ENCODE measurements around the gene ACKR4. TPM values are rescaled to one million over a fixed set of nuclear protein-coding genes. Genes with fewer than 3 reads are reported as not detected.

Gene ACKR4
- total and polyA plus RNA-seq, 2 donors (not counting 3 experiments of a cell fraction or from before 2014, with no cell fraction given) = 3.2 to 14.3 TPM

DNA sequence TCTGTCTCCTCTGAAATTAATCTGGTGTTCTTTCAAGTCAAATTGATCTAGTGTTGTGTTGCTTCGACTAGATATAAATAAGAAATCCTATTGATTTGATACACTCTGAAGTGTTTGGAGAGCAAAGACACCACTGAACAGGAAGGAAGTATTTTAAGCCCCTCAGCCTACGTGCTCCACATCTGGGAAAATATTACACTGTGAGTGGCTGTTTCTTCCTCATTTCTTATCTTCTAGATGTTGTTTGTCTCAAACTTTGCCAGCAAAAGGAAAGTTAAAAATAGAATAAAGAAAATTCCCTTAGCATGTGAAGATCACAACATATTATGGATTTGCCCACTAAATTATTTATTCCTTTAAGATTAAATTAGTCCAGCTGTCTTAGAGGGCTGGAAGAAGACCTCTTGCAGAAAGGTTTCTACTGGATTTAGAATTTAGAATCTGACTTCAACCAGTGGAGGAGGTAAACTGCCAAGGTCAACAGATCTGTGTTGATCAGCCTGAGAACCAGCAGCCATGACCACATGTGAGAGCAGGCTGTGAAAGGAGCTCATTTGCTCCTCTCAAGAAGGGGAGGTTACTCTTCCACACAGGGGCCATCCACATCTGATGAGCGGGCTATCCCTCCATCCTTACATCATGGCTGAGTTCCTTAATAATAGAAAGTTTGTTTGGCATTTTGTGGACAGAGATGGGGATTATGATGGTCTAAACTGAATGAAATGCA is 46.3 kb upstream of the ACKR4 start:
- Histone ChIP-seq H3K9ac (replicated peaks; ENCODE audit: extremely low read depth, insufficient read depth, low read length) (no peak overlapping the region), H3K4me1 (ENCODE audit: control insufficient read depth, extremely low read depth, insufficient read depth, low read length) (peaks cover 44% of the 10 kb centered on the region), H3K36me3 (ENCODE audit: control insufficient read depth in 2 of 2, extremely low read depth in 1 of 2, insufficient read depth in 2 of 2, low read length in 2 of 2) (no peaks in the 10 kb centered on the region), H3K4me3 (replicated peaks in 1 of 3; ENCODE audit: insufficient read depth in 1 of 3, low read depth in 1 of 3, low read length in 3 of 3) (no peak overlapping the region), H4K20me1 (replicated peaks; ENCODE audit: control insufficient read depth, extremely low read depth, insufficient read depth, low read length) (no peaks in the 10 kb centered on the region), H3K4me2 (ENCODE audit: insufficient read depth, low read length) (no peak overlapping the region), H3K27me3 (ENCODE audit: control insufficient read depth in 2 of 2, insufficient read depth in 2 of 2, low read length in 2 of 2) (no peaks in the 10 kb centered on the region), H2AFZ (ENCODE audit: low read depth, low read length) (no peak overlapping the region), H3K27ac (ENCODE audit: insufficient read depth, low read depth, low read length) (no peak overlapping the region), H3K79me2 (ENCODE audit: control insufficient read depth, insufficient read depth, low read length) (no peaks in the 10 kb centered on the region), H3K9me3 (replicated peaks; ENCODE audit: control insufficient read depth, insufficient read depth, low read length) (no peaks in the 10 kb centered on the region), H3K9me1 (replicated peaks; ENCODE audit: control insufficient read depth, extremely low read depth, insufficient read depth, low read length) (no peaks in the 10 kb centered on the region)
- dilution Hi-C loops (cut with MboI; ENCODE audit: extremely low pct_ligation_motif_present, low sequenced_read_pairs) = no loop called here
- ChIA-PET CTCF (interaction anchor here (1.5 to 6.7 kb wide), 3 partner anchors 14 to 91 kb away, joined by 3 to 30 read pairs (median 26); no protein-coding TSS in a partner anchor), POLR2A (no interaction called here)
- FAIRE-seq = no peak
- intact Hi-C loops (cut with micrococcal nuclease) = no loop called here
- DNase-seq (ENCODE audit: low read depth, low spot score) = peak; percentile 59
- no TSS peak for BruUV-seq (replicated peaks)
- TF ChIP-seq, protein P1, sequence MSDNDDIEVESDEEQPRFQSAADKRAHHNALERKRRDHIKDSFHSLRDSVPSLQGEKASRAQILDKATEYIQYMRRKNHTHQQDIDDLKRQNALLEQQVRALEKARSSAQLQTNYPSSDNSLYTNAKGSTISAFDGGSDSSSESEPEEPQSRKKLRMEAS (IDR thresholded peaks at IDR 0.05; ENCODE audit: insufficient read depth, insufficient read length) = no peak
- TF ChIP-seq EZH2 (IDR thresholded peaks at IDR 0.05; ENCODE audit: borderline replicate concordance, low read depth, low read length, severe bottlenecking) = no peak
- TF ChIP-seq JUN (IDR thresholded peaks at IDR 0.05; ENCODE audit: borderline replicate concordance, insufficient read depth, insufficient read length, low read depth) = no peak
- TF ChIP-seq GATA2 (IDR thresholded peaks at IDR 0.05; ENCODE audit: insufficient read depth, insufficient read length, low read depth, low read length) = no peak
- TF ChIP-seq POLR2A (IDR thresholded peaks at IDR 0.05; ENCODE audit: low read depth, low read length) = no peak
- no peak for TF ChIP-seq MYC (IDR thresholded peaks at IDR 0.05; ENCODE audit: low read depth, low read length)

DNA sequence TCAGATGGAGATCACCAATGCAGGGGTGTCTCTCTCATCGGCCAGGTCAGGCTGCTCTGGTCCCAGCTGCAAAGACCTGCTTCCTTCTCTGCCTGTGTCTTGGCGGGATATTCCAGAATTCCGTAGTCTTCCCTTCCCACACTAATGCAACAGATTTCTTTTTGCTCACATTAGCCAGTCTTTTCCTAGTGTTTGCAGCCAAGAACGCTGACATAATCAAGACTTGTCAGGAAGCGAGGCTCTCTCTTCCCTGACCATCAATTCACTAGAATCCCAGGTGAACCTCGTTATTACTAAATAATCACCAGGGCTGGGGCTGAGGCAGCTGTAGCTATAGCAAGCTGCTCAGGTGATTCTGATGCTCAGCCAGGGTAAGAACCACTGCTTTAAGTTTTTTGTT is 43.2 kb upstream of the ACKR4 start:
- Histone ChIP-seq H2AFZ (ENCODE audit: low read depth, low read length) (no peak overlapping the region), H3K79me2 (ENCODE audit: control insufficient read depth, insufficient read depth, low read length) (no peaks in the 10 kb centered on the region), H3K4me1 (ENCODE audit: control insufficient read depth, extremely low read depth, insufficient read depth, low read length) (peaks cover 45% of the 10 kb centered on the region), H3K36me3 (ENCODE audit: control insufficient read depth in 2 of 2, extremely low read depth in 1 of 2, insufficient read depth in 2 of 2, low read length in 2 of 2) (no peaks in the 10 kb centered on the region), H3K9me3 (replicated peaks; ENCODE audit: control insufficient read depth, insufficient read depth, low read length) (no peaks in the 10 kb centered on the region), H3K9me1 (replicated peaks; ENCODE audit: control insufficient read depth, extremely low read depth, insufficient read depth, low read length) (no peaks in the 10 kb centered on the region), H3K4me2 (ENCODE audit: insufficient read depth, low read length) (no peak overlapping the region), H3K9ac (replicated peaks; ENCODE audit: extremely low read depth, insufficient read depth, low read length) (no peak overlapping the region), H4K20me1 (replicated peaks; ENCODE audit: control insufficient read depth, extremely low read depth, insufficient read depth, low read length) (no peaks in the 10 kb centered on the region), H3K27me3 (ENCODE audit: control insufficient read depth in 2 of 2, insufficient read depth in 2 of 2, low read length in 2 of 2) (no peaks in the 10 kb centered on the region), H3K4me3 (replicated peaks in 1 of 3; ENCODE audit: insufficient read depth in 1 of 3, low read depth in 1 of 3, low read length in 3 of 3) (no peak overlapping the region), H3K27ac (ENCODE audit: insufficient read depth, low read depth, low read length) (no peak overlapping the region)
- no TSS peak for BruUV-seq (replicated peaks)
- DNase-seq (ENCODE audit: low read depth, low spot score) = peak; percentile 58
- dilution Hi-C loops (cut with MboI; ENCODE audit: extremely low pct_ligation_motif_present, low sequenced_read_pairs) = no loop called here
- TF ChIP-seq, protein P2, sequence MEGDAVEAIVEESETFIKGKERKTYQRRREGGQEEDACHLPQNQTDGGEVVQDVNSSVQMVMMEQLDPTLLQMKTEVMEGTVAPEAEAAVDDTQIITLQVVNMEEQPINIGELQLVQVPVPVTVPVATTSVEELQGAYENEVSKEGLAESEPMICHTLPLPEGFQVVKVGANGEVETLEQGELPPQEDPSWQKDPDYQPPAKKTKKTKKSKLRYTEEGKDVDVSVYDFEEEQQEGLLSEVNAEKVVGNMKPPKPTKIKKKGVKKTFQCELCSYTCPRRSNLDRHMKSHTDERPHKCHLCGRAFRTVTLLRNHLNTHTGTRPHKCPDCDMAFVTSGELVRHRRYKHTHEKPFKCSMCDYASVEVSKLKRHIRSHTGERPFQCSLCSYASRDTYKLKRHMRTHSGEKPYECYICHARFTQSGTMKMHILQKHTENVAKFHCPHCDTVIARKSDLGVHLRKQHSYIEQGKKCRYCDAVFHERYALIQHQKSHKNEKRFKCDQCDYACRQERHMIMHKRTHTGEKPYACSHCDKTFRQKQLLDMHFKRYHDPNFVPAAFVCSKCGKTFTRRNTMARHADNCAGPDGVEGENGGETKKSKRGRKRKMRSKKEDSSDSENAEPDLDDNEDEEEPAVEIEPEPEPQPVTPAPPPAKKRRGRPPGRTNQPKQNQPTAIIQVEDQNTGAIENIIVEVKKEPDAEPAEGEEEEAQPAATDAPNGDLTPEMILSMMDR (IDR thresholded peaks at IDR 0.05; ENCODE audit: extremely low read depth in 1 of 2, insufficient read depth in 1 of 2, low read depth in 1 of 2, low read length in 2 of 2) = no peak
- TF ChIP-seq JUN (IDR thresholded peaks at IDR 0.05; ENCODE audit: borderline replicate concordance, insufficient read depth, insufficient read length, low read depth) = no peak
- TF ChIP-seq, protein P1 (IDR thresholded peaks at IDR 0.05; ENCODE audit: insufficient read depth, insufficient read length) = no peak
- TF ChIP-seq FOS (IDR thresholded peaks at IDR 0.05; ENCODE audit: borderline replicate concordance, insufficient read depth, low read length) = no peak
- TF ChIP-seq POLR2AphosphoS5 (IDR thresholded peaks at IDR 0.05; ENCODE audit: insufficient read depth, low read depth, low read length) = no peak
- no peak for TF ChIP-seq MYC (IDR thresholded peaks at IDR 0.05; ENCODE audit: low read depth, low read length)
- no peak for TF ChIP-seq GATA2 (IDR thresholded peaks at IDR 0.05; ENCODE audit: insufficient read depth, insufficient read length, low read depth, low read length)
- TF ChIP-seq POLR2A (IDR thresholded peaks at IDR 0.05; ENCODE audit: low read depth, low read length) = no peak
- no peak for TF ChIP-seq EZH2 (IDR thresholded peaks at IDR 0.05; ENCODE audit: borderline replicate concordance, low read depth, low read length, severe bottlenecking)
- intact Hi-C loops (cut with micrococcal nuclease) = no loop called here
- CTCF ChIA-PET = interaction anchor here (2.8 to 2.9 kb wide), 2 partner anchors 18 to 89 kb away, joined by 14 to 15 read pairs; no protein-coding TSS in a partner anchor
- no peak for FAIRE-seq
- POLR2A ChIA-PET = no interaction called here
